Measurements from ENCODE around the gene FRRS1.

FRRS1 gene

DNA sequence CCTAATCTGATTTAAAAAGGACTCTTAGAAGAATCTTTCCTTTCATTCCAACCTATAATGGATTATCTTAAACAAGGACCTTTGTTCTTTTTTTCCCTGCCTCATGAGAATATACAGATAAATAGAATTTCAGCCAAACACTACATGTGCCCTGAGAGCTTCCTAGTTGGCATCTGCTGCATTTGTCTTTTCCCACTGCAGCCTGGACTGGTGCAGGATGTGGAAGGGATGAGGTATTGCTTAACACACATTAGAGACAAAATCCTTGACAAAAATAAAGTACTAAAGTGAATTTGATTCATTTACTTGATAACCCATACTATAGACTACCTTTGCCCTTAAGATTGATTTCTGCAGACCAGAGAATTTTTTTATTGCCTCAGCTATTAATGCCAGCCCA, 61.0 kb downstream of the FRRS1 start:
- Histone ChIP-seq H2AFZ (ENCODE audit: low read depth, low read length, severe bottlenecking) (no peak overlapping the region), H3K4me2 (ENCODE audit: low read depth, low read length, poor library complexity, severe bottlenecking) (no peak overlapping the region), H3K9me2 (replicated peaks; ENCODE audit: insufficient read depth, low read length) (no peaks in the 10 kb centered on the region), H3K79me2 (ENCODE audit: insufficient read depth, low read length) (no peaks in the 10 kb centered on the region), H3K36me3 (ENCODE audit: low read length) (peaks cover 7% of the 10 kb centered on the region; the same call in 1 of the 2 replicates), H3F3A (ENCODE audit: insufficient read depth) (peaks cover 5% of the 10 kb centered on the region), H3K4me3 (ENCODE audit: insufficient read depth, low read length, poor library complexity, severe bottlenecking) (no peak overlapping the region), H3K9me3 (ENCODE audit: insufficient read depth, low read length) (no peaks in the 10 kb centered on the region), H3K27me3 (ENCODE audit: low read length) (no peaks in the 10 kb centered on the region), H3K27ac (ENCODE audit: low read depth, low read length) (no peak overlapping the region), H4K20me1 (ENCODE audit: low read depth, low read length) (no peaks in the 10 kb centered on the region), H3K9ac (ENCODE audit: low read length) (no peak overlapping the region)
- TF ChIP-seq, protein P1, sequence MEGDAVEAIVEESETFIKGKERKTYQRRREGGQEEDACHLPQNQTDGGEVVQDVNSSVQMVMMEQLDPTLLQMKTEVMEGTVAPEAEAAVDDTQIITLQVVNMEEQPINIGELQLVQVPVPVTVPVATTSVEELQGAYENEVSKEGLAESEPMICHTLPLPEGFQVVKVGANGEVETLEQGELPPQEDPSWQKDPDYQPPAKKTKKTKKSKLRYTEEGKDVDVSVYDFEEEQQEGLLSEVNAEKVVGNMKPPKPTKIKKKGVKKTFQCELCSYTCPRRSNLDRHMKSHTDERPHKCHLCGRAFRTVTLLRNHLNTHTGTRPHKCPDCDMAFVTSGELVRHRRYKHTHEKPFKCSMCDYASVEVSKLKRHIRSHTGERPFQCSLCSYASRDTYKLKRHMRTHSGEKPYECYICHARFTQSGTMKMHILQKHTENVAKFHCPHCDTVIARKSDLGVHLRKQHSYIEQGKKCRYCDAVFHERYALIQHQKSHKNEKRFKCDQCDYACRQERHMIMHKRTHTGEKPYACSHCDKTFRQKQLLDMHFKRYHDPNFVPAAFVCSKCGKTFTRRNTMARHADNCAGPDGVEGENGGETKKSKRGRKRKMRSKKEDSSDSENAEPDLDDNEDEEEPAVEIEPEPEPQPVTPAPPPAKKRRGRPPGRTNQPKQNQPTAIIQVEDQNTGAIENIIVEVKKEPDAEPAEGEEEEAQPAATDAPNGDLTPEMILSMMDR (IDR thresholded peaks at IDR 0.05; ENCODE audit: insufficient read depth, low read length, poor library complexity, severe bottlenecking) = no peak
- no peak for TF ChIP-seq EZH2phosphoT487 (conservative IDR thresholded peaks at IDR 0.05; ENCODE audit: low read length)

DNA sequence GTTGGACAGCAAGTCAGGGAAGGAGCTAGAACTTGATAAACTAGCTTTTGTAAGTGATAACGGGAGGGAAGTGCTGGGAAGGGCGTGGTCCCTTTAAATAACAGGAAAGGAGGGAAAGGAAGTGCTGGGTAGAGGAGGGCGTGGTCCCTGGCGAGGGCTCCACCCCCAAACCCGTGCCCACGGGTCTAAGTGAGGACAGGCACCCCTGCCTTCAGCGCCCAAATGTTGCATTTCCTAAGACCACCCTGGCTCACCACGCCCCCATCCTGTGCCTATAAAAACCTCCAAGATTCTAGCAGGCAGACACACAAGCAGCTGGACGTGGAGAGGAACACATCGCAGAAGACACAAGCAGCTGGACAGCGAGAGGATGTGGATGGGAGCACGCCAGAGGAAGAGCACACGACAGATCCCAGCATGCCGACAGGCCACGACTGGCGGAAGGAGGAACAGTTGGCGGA, 62.0 kb downstream of the FRRS1 start:
- Histone ChIP-seq H3K9me2 (replicated peaks; ENCODE audit: insufficient read depth, low read length) (no peaks in the 10 kb centered on the region), H3K9ac (ENCODE audit: low read length) (no peak overlapping the region), H3K36me3 (ENCODE audit: low read length) (peaks cover 7% of the 10 kb centered on the region; the same call in 1 of the 2 replicates), H2AFZ (ENCODE audit: low read depth, low read length, severe bottlenecking) (no peak overlapping the region), H3K4me2 (ENCODE audit: low read depth, low read length, poor library complexity, severe bottlenecking) (no peak overlapping the region), H3K4me3 (ENCODE audit: insufficient read depth, low read length, poor library complexity, severe bottlenecking) (no peak overlapping the region), H3K9me3 (ENCODE audit: insufficient read depth, low read length) (no peaks in the 10 kb centered on the region), H4K20me1 (ENCODE audit: low read depth, low read length) (no peaks in the 10 kb centered on the region), H3K27me3 (ENCODE audit: low read length) (no peaks in the 10 kb centered on the region), H3K79me2 (ENCODE audit: insufficient read depth, low read length) (no peaks in the 10 kb centered on the region), H3F3A (ENCODE audit: insufficient read depth) (peaks cover 5% of the 10 kb centered on the region), H3K27ac (ENCODE audit: low read depth, low read length) (no peak overlapping the region)
- TF ChIP-seq, protein P1 (IDR thresholded peaks at IDR 0.05; ENCODE audit: insufficient read depth, low read length, poor library complexity, severe bottlenecking) = no peak
- TF ChIP-seq EZH2phosphoT487 (conservative IDR thresholded peaks at IDR 0.05; ENCODE audit: low read length) = no peak

DNA sequence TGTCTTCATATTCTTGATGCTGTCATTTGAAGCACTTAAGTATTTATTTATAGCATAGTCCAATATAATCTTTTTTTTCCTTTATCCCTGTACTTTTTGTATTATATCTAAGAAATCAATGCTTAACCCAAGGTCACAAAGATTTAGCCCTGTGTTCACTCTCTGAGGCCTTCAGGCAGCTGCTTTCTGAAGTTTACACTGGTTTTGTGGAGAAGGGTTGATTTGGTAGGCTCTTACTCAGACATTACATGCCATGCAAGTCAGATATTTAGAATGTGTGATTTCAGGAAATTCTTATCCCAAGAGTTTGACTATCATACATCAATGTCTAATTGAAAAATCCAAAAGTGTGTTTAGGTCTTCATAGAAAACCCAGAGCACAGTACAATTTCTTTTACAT, 64.2 kb downstream of the FRRS1 start:
- H3F3A ChIP-seq (ENCODE audit: insufficient read depth) = no peaks in the 10 kb centered on the region; the same call in 1 of the 2 replicates
- no peaks in the 10 kb centered on the region for H3K79me2 ChIP-seq (ENCODE audit: insufficient read depth, low read length)
- TF ChIP-seq EZH2phosphoT487 (conservative IDR thresholded peaks at IDR 0.05; ENCODE audit: low read length) = no peak
- TF ChIP-seq, protein P1 (IDR thresholded peaks at IDR 0.05; ENCODE audit: insufficient read depth, low read length, poor library complexity, severe bottlenecking) = no peak

More for the DNA sequence above, 64.2 kb downstream of the FRRS1 start:
- H4K20me1 ChIP-seq (ENCODE audit: low read depth, low read length) = no peaks in the 10 kb centered on the region
- no peak overlapping the region for H3K4me2 ChIP-seq (ENCODE audit: low read depth, low read length, poor library complexity, severe bottlenecking)
- no peak overlapping the region for H3K27ac ChIP-seq (ENCODE audit: low read depth, low read length)
- H3K4me3 ChIP-seq (ENCODE audit: insufficient read depth, low read length, poor library complexity, severe bottlenecking) = no peak overlapping the region
- no peaks in the 10 kb centered on the region for H3K9me3 ChIP-seq (ENCODE audit: insufficient read depth, low read length)
- H3K36me3 ChIP-seq (ENCODE audit: low read length) = no peaks in the 10 kb centered on the region
- H3K9me2 ChIP-seq (replicated peaks; ENCODE audit: insufficient read depth, low read length) = no peaks in the 10 kb centered on the region
- no peaks in the 10 kb centered on the region for H3K27me3 ChIP-seq (ENCODE audit: low read length)
- H2AFZ ChIP-seq (ENCODE audit: low read depth, low read length, severe bottlenecking) = no peak overlapping the region
- no peak overlapping the region for H3K9ac ChIP-seq (ENCODE audit: low read length)
